ENCODE data around the gene KPNA6. TPM values are rescaled to one million over a fixed set of nuclear protein-coding genes. Genes with fewer than 3 reads are reported as not detected.
A peak's percentile ranks its signal among the peaks of the same experiment; 100 is the strongest.

Gene KPNA6
- total RNA-seq, 4 donors from 2014 or later = 26.9 to 69.9 (median 38.5) TPM

DNA sequence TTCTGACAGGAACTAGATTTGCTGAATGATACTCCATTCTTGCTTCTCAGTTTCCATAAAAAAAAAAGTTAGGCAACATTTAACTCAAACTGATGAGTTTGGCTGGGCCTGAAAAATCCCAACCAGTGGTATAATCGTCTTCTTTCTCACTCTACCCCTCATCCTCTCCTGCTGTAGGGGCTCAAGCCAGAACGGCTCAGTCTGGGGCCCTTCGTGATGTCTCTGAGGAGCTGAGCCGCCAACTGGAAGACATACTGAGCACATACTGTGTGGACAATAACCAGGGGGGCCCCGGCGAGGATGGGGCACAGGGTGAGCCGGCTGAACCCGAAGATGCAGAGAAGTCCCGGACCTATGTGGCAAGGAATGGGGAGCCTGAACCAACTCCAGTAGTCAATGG, 73.2 kb downstream of the KPNA6 start:
- no peaks in the 10 kb centered on the region for H3K36me3 ChIP-seq
- peaks cover 13 to 15% of the 10 kb centered on the region in 2 donors for H3K4me1 ChIP-seq
- no peak for TF ChIP-seq POLR2A (IDR thresholded peaks at IDR 0.05)
- TF ChIP-seq, protein P1, sequence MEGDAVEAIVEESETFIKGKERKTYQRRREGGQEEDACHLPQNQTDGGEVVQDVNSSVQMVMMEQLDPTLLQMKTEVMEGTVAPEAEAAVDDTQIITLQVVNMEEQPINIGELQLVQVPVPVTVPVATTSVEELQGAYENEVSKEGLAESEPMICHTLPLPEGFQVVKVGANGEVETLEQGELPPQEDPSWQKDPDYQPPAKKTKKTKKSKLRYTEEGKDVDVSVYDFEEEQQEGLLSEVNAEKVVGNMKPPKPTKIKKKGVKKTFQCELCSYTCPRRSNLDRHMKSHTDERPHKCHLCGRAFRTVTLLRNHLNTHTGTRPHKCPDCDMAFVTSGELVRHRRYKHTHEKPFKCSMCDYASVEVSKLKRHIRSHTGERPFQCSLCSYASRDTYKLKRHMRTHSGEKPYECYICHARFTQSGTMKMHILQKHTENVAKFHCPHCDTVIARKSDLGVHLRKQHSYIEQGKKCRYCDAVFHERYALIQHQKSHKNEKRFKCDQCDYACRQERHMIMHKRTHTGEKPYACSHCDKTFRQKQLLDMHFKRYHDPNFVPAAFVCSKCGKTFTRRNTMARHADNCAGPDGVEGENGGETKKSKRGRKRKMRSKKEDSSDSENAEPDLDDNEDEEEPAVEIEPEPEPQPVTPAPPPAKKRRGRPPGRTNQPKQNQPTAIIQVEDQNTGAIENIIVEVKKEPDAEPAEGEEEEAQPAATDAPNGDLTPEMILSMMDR (IDR thresholded peaks at IDR 0.05) = no peak
- H3K27ac ChIP-seq = peak overlapping the region; percentile 37 to 91
- peak overlapping the region in 1 of 2 donors; percentile 63 for H3K4me3 ChIP-seq
- intact Hi-C loops (cut with DNase I; ENCODE audit: low total_unique reads) = no loop called here
- no peaks in the 10 kb centered on the region for H3K9me3 ChIP-seq
- DNase-seq = no peak
- no peaks in the 10 kb centered on the region for H3K27me3 ChIP-seq

DNA sequence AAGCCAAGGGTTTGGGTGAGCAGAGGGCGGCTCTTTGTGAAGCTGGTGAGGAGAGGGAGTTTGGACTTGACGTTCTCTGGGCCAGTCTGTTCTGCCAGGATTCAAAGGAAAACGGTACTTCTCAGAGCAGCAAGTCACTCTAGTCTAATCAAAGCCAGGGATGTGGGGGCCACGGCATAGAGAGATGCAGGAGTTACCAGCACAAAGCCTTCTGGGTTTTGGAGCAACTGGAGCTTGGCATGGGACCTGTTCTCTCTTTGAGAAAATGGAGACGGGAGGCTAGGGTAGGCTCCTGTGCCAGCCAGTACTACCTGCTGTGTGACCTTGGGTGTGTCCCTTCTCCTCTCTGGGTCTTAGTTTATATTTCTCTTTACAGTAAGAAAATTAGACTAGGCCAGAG, 73.7 kb downstream of the KPNA6 start:
- no peak for DNase-seq
- TF ChIP-seq, protein P1 (IDR thresholded peaks at IDR 0.05) = no peak
- TF ChIP-seq POLR2A (IDR thresholded peaks at IDR 0.05) = no peak
- peak overlapping the region in 1 of 2 donors; percentile 37 for H3K27ac ChIP-seq
- H3K4me1 ChIP-seq = peaks cover 13 to 15% of the 10 kb centered on the region in 2 donors
- H3K36me3 ChIP-seq = no peaks in the 10 kb centered on the region
- H3K4me3 ChIP-seq = no peak overlapping the region
- intact Hi-C loops (cut with DNase I; ENCODE audit: low total_unique reads) = no loop called here
- no peaks in the 10 kb centered on the region for H3K9me3 ChIP-seq
- no peaks in the 10 kb centered on the region for H3K27me3 ChIP-seq

DNA sequence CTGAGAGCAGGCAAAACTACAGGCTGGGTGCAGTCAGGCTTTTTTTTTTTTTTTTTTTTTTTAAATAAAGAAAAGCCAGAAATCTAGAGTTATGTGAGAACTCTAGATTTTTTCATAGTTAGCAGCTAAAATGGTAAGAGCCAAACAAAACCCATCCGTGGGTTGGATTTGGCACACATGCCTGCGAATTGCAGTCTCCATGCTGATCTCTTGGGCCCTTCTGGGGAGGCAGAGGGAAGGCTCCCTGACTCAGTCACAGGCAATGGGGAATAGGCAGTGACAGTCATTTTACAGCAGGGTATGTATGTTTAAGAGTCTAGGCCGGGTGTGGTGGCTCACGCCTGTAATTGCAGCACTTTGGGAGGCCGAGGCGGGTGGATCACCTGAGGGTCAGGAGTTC, 74.2 kb downstream of the KPNA6 start:
- Histone ChIP-seq H3K4me3 (no peak overlapping the region), H3K36me3 (no peaks in the 10 kb centered on the region), H3K9me3 (no peaks in the 10 kb centered on the region), H3K4me1 (peaks cover 13 to 15% of the 10 kb centered on the region in 2 donors), H3K27ac (no peak overlapping the region), H3K27me3 (no peaks in the 10 kb centered on the region)
- TF ChIP-seq, protein P1 (IDR thresholded peaks at IDR 0.05) = no peak
- TF ChIP-seq POLR2A (IDR thresholded peaks at IDR 0.05) = no peak
- DNase-seq = no peak
- intact Hi-C loops (cut with DNase I; ENCODE audit: low total_unique reads) = no loop called here

DNA sequence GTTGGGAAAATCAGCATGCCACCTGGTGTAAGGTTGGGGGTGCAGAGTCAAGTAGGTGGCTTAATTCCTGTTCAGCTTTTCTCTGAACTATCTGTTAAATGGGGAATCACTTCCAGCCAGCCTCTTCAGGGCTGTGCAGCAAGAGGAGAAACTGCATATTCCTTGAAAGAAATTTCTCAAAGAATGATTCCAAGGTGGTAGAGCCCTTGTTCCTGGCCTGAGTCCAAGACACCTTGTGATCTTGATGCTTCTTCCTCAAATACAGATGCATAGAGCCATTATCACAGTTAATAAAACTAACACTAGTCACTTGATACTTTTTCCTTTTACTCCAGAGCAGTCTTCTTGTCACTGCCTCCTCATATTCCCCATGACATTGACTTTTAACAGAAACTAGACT, 76.8 kb downstream of the KPNA6 start:
- DNase-seq = no peak
- Histone ChIP-seq H3K4me1 (peaks cover 13 to 15% of the 10 kb centered on the region in 2 donors), H3K9me3 (no peaks in the 10 kb centered on the region), H3K27ac (no peak overlapping the region), H3K36me3 (no peaks in the 10 kb centered on the region), H3K4me3 (no peak overlapping the region), H3K27me3 (no peaks in the 10 kb centered on the region)
- intact Hi-C loops (cut with DNase I; ENCODE audit: low total_unique reads) = no loop called here
- TF ChIP-seq, protein P1 (IDR thresholded peaks at IDR 0.05) = no peak
- TF ChIP-seq POLR2A (IDR thresholded peaks at IDR 0.05) = no peak

DNA sequence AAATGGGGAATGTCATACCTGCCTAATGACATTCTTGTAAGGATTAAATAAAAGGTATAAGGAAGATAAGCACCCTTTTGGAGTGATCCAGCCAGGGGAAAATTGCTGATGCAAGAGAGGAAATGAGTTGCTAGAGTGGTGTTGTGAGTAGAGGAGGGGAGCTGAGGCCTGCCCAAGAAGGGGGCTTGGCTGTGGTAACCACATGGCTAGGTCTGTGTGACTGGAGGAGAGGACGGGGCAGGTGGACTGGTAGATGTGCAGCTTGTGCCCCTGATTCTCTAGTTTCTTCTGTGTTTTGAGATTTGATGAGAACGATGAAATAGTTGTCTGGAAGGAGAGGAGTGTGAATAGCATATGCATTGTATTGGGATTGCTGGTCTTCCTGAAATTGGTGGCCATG, 78.2 kb downstream of the KPNA6 start:
- no peak for DNase-seq

More for the DNA sequence above, 78.2 kb downstream of the KPNA6 start:
- no peaks in the 10 kb centered on the region for H3K36me3 ChIP-seq
- H3K4me1 ChIP-seq = peaks cover 7 to 12% of the 10 kb centered on the region in 2 donors
- H3K9me3 ChIP-seq = no peaks in the 10 kb centered on the region
- intact Hi-C loops (cut with DNase I; ENCODE audit: low total_unique reads) = no loop called here
- H3K27ac ChIP-seq = no peak overlapping the region
- TF ChIP-seq POLR2A (IDR thresholded peaks at IDR 0.05) = no peak
- TF ChIP-seq, protein P1 (IDR thresholded peaks at IDR 0.05) = no peak
- no peaks in the 10 kb centered on the region for H3K27me3 ChIP-seq
- H3K4me3 ChIP-seq = no peak overlapping the region

Measured in uterus (tissue), 4 donors.